Effector CD4-positive, alpha-beta T cell (primary cell): ENCODE data around the gene SNX9.
"Not testable (repeated sequence)": the region's sequence is repeated elsewhere in the genome, so short reads cannot be mapped to it uniquely, and the experiment has no call there.

Experiments
- DNase-seq: peaks from one replicate; pipeline ENCODE4 v3.0.0-alpha.2; 2020

SNX9 gene

GRCh38 chr6:157832250-157832967 is 9.4 kb downstream of the SNX9 start:
- no peak for DNase-seq

GRCh38 chr6:157834549-157834948 is 11.5 kb downstream of the SNX9 start:
- no peak for DNase-seq

- DNase-seq = no peak
Observed at GRCh38 chr6:157838718-157839430, 15.8 kb downstream of the SNX9 start.

DNA sequence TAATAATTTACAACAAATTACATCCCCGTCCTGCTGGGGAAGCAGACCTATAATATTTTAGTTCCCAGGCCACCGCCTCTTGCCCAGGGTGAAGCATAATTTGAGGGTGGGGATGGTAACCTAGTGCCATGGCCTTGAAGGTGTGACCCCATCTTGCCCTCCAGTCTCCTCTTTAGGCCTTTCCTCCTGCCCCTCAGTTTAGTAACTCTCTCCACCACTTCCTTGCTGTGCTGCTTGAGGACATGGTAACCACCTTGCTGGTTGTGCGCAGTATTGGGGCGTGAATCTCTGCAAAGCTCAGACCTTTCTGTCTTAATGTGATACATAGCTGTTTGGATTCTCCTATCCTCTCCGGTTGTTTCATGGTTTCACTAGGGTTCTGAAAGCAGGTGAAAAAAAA is 16.6 kb downstream of the SNX9 start:
- DNase-seq = no peak

- no peak for DNase-seq
Observed at GRCh38 chr6:157840261-157840660, 17.2 kb downstream of the SNX9 start.

DNA sequence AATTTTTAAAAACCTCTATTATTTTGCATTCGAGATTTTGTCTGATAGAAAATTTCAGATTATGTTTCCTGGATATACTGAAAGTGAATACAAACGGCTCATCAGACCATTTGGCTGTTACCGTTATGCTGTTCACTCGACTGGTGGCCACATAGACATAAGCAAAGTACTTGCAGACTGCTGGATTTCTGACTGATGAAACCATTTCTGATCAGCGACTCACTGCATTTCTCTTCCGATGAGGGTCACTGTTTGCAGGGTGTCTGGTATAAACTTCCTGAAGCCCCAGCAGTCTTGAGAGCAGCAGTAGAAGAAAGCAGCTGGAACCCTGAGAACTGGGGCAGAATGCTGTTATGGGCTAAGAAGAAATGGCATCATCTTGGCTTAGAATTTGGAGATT is 17.7 kb downstream of the SNX9 start:
- no peak for DNase-seq

DNA sequence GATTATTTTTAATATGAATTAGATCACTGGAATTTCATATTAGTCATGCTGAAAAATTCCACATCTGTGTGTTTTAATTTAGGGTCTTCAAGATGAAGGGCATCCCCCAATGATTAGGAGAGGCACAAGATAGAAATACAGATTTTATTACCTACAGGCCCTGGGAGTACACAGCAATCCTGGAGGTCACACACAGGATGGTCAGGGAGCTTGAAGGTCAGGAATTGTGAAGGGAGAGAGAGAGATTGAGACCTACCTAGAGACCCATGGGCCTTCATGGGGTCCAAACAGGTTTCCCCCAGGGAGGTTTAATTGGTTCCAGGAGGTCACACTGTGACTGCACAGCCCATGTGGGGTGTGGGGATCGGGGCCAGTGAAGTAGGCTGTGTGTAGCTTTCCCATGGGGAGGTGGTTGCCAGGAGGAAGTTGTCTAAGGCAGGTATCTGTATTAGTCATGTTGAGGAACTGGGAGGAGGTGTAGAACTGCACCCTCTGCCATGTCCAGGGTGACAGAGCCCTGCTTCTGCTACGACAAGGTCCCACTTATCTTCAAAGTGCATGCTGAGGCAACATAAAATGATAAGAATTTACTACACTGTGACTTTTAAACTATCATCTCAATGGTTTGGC is 18.3 kb downstream of the SNX9 start:
- DNase-seq = no peak

DNA sequence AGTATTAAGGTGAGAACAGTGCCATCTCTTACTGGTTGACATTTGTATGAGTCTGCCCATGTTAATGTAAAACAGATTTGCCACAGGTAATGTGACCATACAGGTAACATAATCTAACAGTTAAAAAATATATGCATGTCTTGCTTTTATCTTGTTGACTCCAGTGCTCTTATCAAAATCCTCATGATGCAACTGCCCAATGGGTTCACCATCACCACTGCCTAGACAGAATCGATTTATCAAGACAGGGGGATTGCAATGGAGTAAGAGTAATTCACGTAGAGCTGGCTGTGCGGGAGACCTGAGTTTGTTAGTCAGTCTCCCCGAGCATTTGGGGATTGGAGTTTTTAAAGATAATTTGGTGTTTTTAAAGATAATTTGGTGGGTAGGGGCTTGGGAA is 19.2 kb downstream of the SNX9 start:
- DNase-seq = no peak

DNA sequence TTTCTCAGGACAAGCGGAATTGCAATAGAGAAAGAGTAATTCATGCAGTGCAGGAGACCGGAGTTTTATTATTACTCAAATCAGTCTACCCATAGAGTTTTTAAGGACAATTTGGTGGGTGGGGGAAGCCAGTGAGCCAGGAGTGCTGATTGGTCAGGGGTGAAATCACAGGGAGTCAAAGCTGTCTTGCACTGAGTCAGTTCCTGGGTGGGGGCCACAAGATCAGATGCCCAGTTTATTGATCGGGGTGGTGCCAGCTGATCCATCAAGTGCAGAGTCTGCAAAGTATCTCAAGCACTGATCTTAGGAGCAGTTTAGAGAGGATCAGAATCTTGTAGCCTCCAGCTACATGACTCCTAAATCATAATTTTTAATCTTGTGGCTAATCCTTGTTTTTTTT is 21.1 kb downstream of the SNX9 start:
- DNase-seq = not testable (repeated sequence)

- no peak for DNase-seq
Observed at GRCh38 chr6:157845493-157846259, 22.6 kb downstream of the SNX9 start.

DNA sequence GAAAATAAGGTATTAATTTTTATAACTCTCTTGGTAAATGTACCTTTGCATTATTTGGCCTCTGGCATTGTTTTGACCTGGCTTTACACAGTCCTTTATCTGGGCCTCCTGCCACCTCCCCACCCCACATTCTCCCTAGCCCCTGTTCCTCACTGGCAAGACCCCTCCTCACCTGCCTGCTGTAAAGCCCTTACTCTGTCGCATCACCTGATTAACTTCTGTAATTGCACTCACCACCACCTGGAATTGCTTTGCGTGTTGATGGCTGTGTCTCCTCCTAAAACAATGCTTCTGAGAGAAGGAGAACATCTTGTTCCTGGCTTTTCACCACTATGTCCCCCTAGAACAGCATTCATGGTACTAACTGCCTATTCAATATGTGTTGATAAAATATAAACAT is 24.8 kb downstream of the SNX9 start:
- no peak for DNase-seq

- DNase-seq = no peak
Observed at GRCh38 chr6:157848693-157849092, 25.6 kb downstream of the SNX9 start.

DNA sequence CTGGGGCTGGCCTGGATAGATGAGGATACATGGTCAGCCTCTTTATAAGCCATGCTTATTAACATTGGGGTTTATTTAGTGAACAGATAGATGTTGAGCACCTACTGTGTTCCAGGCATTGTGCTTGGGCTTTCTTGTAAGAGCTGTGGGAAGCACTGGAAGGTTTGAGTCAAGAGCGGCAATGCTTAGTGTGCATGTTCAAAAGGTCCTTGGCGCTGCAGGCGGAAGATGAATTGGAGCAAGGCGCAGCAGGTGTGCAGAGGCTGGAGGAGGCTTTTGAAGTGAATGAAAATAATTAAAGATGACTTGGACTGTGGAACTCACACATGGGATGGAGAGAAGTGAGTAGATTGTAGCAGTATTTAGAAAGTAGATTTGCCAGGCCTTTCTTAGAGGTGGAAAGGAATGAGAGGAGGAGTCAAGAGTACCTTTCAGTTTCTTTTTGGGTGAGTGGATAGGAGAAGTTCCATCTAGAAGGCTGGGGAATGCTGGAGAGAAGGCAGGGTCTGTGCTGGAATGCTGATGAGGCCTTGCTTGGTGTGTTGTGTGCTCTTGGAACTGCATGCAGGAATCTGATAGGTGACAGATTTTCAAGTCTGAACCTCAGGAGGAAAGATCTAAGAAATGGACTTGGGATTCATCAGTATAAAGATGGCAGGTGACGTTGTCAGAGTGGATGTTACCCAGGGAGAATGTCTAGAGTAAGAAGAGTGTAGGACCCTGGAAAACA is 26.4 kb downstream of the SNX9 start:
- no peak for DNase-seq

GRCh38 chr6:157850030-157850429 is 27.0 kb downstream of the SNX9 start:
- DNase-seq = no peak

GRCh38 chr6:157853018-157853805 is 30.2 kb downstream of the SNX9 start:
- no peak for DNase-seq

DNA sequence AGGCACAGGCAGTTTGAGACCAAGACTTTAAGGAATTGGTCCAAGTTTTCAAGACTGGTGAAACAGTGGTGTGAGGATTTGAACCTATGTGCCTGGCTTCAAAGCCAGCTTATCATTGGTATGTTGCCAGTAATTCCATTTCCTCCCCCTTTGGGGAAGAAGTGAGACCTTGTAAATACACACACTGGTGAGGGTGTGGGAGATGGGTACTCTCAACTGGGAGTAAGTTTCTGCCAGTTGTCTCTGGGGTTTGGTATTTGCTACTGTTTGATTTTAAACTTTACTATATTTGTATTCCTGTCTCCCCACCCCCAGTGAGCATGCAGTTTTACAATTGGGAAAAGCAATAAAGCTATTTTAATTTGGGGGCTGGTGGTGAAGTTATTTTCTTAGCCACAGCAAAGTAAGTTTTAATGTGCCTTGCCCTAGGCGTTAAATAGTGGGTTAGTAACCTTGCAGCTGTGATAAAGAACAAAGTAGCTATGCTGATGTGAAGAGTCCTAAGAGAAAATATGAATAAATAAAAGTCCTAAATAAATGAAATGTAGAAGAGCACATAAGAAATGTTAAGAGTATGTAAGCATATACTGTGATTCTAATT is 31.0 kb downstream of the SNX9 start:
- DNase-seq = no peak

DNA sequence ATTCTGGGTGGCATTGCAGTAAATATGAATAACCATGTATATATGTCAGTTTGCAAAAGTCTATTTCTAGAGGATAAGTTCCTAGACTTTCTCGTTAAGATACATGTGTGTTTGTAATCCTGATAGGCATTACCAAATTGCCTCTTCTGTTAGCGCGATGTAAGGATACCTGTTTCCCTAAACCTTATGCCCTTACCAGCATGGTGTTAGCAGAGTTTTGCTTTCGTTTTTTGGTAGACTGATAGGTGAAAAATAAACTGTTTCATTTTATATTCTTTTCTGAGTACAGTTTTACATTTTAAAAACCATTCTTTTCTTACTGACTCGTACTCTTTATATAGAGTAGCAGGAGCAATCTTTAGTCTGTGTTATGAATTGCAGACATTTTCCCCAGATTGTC is 32.3 kb downstream of the SNX9 start:
- DNase-seq = no peak

DNA sequence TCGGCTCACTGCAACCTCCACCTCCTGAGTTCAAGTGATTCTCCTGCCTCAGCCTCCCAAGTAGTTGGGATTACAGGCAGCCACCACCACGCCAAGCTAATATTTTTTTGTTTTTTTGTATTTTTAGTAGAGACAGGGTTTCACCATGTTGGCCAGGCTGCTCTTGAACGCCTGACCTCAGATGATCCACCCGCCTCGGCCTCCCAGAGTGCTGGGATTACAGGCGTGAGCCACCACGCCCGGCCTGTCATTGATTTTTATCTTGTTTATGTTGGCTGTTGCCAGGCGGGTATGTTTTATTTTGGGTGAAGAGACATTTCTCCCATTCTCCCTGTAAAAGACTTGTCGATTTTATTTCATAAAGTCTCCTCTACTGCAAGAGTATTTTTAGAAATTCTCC is 32.8 kb downstream of the SNX9 start:
- DNase-seq = not testable (repeated sequence)

DNA sequence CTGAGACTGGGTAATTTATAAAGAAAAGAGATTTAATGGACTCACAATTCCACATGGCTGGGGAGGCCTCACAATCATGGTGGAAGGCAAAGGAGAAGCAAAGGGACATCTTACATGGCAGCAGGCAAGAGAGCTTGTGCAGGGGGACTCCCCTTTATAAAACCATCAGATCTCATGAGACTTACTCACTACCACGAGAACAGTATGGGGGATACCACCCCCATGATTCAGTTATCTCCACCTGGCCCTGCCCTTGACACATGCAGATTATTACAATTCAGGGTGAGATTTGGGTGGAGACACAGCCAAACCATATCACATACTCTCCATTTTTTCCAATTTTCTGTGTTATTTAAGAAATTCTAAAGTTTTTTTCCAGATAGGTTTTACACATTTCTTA is 35.6 kb downstream of the SNX9 start:
- not testable (repeated sequence) for DNase-seq

DNA sequence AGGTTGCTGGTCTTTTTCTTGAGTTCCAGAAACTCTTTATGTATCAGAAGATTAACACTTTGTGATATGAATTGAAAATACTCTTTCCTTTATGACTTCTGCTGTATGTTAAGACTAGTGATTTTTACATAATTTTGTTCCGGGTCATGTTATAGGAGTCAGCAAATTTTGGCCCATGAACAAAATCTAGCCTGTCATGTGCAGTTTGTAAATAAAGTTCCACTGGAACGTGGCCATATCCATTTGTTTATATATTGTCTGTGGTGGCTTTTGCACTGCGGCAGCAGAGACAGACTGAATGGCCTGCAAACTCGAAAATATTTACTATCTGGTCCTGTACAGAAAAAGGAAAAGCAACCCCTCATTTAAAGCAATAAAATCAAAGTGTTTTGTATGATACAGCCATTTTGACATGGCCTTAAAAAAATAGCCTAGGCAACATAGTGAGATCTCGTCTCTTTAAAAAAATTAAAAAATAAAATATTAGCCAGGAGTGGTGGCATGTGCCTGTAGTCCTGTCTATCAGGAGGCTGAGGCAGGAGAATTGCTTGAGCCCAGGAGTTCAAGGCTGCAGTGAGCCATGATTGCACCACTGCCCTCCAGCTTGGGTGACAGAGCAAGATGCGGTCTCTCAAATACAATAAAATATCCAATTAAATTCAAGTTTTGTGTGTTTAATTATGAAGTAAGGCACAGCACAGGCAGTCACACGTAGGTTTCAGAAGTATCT is 36.9 kb downstream of the SNX9 start:
- no peak for DNase-seq
